ENCODE measurements around the gene L3MBTL4. TPM values are rescaled to one million over a fixed set of nuclear protein-coding genes. Genes with fewer than 3 reads are reported as not detected.

L3MBTL4 gene
- total and polyA plus RNA-seq, 10 of the 15 experiments (the other 5 are each of a cell fraction or from before 2014, with no cell fraction given): 1.3 to 8.7 (median 3.8) TPM

GRCh38 chr18:6382963-6383362, 31.7 kb downstream of the L3MBTL4 start:
- TF ChIP-seq ZNF207 (IDR thresholded peaks at IDR 0.05; ENCODE audit: borderline replicate concordance) (no peak), CUX1 (IDR thresholded peaks at IDR 0.05; ENCODE audit: insufficient replicate concordance, low read depth, low read length) (no peak), ATF7 (IDR thresholded peaks at IDR 0.05; ENCODE audit: low read depth) (no peak), SIX5 (IDR thresholded peaks at IDR 0.05; ENCODE audit: low read depth, low read length, severe bottlenecking) (no peak), TCF12 (IDR thresholded peaks at IDR 0.05; ENCODE audit: low read depth, low read length) (no peak), JUNB (IDR thresholded peaks at IDR 0.05) (no peak), ZNF274 (IDR thresholded peaks at IDR 0.05; ENCODE audit: insufficient read depth, insufficient read length) (no peak), NFYB (IDR thresholded peaks at IDR 0.05; ENCODE audit: insufficient read depth, low read depth, low read length) (no peak), SMAD5 (IDR thresholded peaks at IDR 0.05; ENCODE audit: low read depth) (no peak)
- TF ChIP-seq, protein P1, sequence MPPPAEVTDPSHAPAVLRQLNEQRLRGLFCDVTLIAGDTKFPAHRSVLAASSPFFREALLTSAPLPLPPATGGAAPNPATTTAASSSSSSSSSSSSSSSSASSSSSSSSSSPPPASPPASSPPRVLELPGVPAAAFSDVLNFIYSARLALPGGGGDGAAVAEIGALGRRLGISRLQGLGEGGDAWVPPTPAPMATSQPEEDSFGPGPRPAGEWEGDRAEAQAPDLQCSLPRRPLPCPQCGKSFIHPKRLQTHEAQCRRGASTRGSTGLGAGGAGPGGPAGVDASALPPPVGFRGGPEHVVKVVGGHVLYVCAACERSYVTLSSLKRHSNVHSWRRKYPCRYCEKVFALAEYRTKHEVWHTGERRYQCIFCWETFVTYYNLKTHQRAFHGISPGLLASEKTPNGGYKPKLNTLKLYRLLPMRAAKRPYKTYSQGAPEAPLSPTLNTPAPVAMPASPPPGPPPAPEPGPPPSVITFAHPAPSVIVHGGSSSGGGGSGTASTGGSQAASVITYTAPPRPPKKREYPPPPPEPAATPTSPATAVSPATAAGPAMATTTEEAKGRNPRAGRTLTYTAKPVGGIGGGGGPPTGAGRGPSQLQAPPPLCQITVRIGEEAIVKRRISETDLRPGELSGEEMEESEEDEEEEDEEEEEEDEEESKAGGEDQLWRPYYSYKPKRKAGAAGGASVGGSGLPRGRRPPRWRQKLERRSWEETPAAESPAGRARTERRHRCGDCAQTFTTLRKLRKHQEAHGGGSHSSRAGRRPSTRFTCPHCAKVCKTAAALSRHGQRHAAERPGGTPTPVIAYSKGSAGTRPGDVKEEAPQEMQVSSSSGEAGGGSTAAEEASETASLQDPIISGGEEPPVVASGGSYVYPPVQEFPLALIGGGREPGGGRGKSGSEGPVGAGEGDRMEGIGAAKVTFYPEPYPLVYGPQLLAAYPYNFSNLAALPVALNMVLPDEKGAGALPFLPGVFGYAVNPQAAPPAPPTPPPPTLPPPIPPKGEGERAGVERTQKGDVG (CRISPR knock-in tag; IDR thresholded peaks at IDR 0.05): no peak
- TF ChIP-seq, protein P2, sequence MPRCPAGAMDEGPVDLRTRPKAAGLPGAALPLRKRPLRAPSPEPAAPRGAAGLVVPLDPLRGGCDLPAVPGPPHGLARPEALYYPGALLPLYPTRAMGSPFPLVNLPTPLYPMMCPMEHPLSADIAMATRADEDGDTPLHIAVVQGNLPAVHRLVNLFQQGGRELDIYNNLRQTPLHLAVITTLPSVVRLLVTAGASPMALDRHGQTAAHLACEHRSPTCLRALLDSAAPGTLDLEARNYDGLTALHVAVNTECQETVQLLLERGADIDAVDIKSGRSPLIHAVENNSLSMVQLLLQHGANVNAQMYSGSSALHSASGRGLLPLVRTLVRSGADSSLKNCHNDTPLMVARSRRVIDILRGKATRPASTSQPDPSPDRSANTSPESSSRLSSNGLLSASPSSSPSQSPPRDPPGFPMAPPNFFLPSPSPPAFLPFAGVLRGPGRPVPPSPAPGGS (IDR thresholded peaks at IDR 0.05; ENCODE audit: borderline replicate concordance, insufficient read depth, low read depth, low read length, poor library complexity, severe bottlenecking): no peak
- ChIA-PET RAD21 (ENCODE audit: unreplicated experiment) (no interaction called here), POLR2A (no interaction called here), CTCF (no interaction called here), SMC1A (ENCODE audit: uncharacterized antibody, unreplicated experiment) (no interaction called here)
- no peak overlapping the region for H3K4me3 ChIP-seq
- no peak for ATAC-seq
- no peak for DNase-seq (ENCODE audit: low read depth, low spot score)
- in situ Hi-C loops (cut with MboI) (no loop called here), intact Hi-C loops (cut with micrococcal nuclease; ENCODE audit: unreplicated experiment) (no loop called here)
- no peaks in the 10 kb centered on the region; the same call in 2 of the 3 replicates for H3K9me3 ChIP-seq (replicated peaks; ENCODE audit: control insufficient read depth, insufficient read depth, low read length)
- no peak for FAIRE-seq
- no peaks in the 10 kb centered on the region for H3K4me1 ChIP-seq (ENCODE audit: control insufficient read depth, insufficient read depth, low read length)
- 44% methylated on average over 7 of the region's 7 CpGs for WGBS (ENCODE audit: insufficient coverage, insufficient replicate concordance, low lambda C conversion rate, missing lambda C conversion rate)
- no peaks in the 10 kb centered on the region for H4K20me1 ChIP-seq (ENCODE audit: control insufficient read depth, insufficient read depth)
- no peaks in the 10 kb centered on the region for H3K79me2 ChIP-seq (ENCODE audit: control insufficient read depth, insufficient read depth, low read length)
- H3K4me2 ChIP-seq (ENCODE audit: control insufficient read depth, insufficient read depth): no peak overlapping the region
- H3K27ac ChIP-seq (ENCODE audit: control insufficient read depth, insufficient read depth): no peak overlapping the region
- no peaks in the 10 kb centered on the region for H3K27me3 ChIP-seq (replicated peaks in 1 of 2; ENCODE audit: control insufficient read depth in 2 of 2, insufficient read depth in 2 of 2, low read length in 1 of 2)
- no TSS peak for BruUV-seq (replicated peaks)
- no peak overlapping the region for H3K9ac ChIP-seq (ENCODE audit: control insufficient read depth, insufficient read depth, low read length)
- H3K36me3 ChIP-seq (ENCODE audit: control insufficient read depth in 2 of 2, insufficient read depth in 2 of 2, low read length in 1 of 2): no peaks in the 10 kb centered on the region
- H2AFZ ChIP-seq (ENCODE audit: control insufficient read depth, low read depth, low read length): no peak overlapping the region
